GM23338 (cell line): ENCODE data around the gene ADCY4. TPM values are rescaled to one million over a fixed set of nuclear protein-coding genes. Genes with fewer than 3 reads are reported as not detected.

Experiments used
- ATAC-seq: fragments of 200-7000 bp; cut with Tn5 transposase; 3 replicates; pipeline ENCODE4 v1.9.1; 2020
- DNase-seq: peaks from one replicate; pipeline ENCODE4 v3.0.0-alpha.2; 2015; ENCODE audit warnings: low spot score
- H2AFZ ChIP-seq: fragments of 200-600 bp; sonication (generic); 2 replicates; pipeline ENCODE4 v1.8.0; 2016; ENCODE audit warnings: antibody characterized with exemption, mild to moderate bottlenecking, moderate library complexity
- H3F3A ChIP-seq: fragments of 200-600 bp; sonication (generic); replicated peaks from 2 replicates; pipeline ENCODE4 v1.8.0; 2017; ENCODE audit warnings: antibody characterized with exemption, mixed run types, low read depth
- H3K27ac ChIP-seq: fragments of 200-600 bp; sonication (generic); 2 replicates; pipeline ENCODE4 v1.6.1; 2016; ENCODE audit warnings: low read depth
- H3K27me3 ChIP-seq: fragments of 200-600 bp; sonication (generic); 2 replicates; pipeline ENCODE4 v1.8.0; 2016; ENCODE audit warnings: mild to moderate bottlenecking, mixed run types, moderate library complexity; ENCODE audit not compliant: insufficient read depth
- H3K36me3 ChIP-seq: fragments of 200-600 bp; sonication (generic); 2 replicates; pipeline ENCODE4 v1.8.0; 2016; ENCODE audit warnings: mild to moderate bottlenecking; ENCODE audit not compliant: insufficient read depth
- H3K4me1 ChIP-seq: fragments of 200-600 bp; sonication (generic); 2 replicates; pipeline ENCODE4 v1.8.0; 2016; ENCODE audit warnings: mild to moderate bottlenecking, moderate library complexity; ENCODE audit not compliant: insufficient read depth
- H3K4me2 ChIP-seq: fragments of 200-600 bp; sonication (generic); 2 replicates; pipeline ENCODE4 v1.7.1; 2017; ENCODE audit warnings: mixed run types
- H3K4me3 ChIP-seq: fragments of 200-600 bp; sonication (generic); 2 replicates; pipeline ENCODE4 v1.6.1; 2016; ENCODE audit warnings: mixed run types
- H3K79me2 ChIP-seq: fragments of 200-600 bp; sonication (generic); replicated peaks from 2 replicates; pipeline ENCODE4 v1.8.0; 2017; ENCODE audit warnings: mild to moderate bottlenecking; ENCODE audit not compliant: insufficient read depth
- H3K9me2 ChIP-seq: fragments of 200-600 bp; sonication (generic); 2 replicates; pipeline ENCODE4 v1.8.0; 2017; ENCODE audit not compliant: insufficient read depth
- H4K20me1 ChIP-seq: fragments of 200-600 bp; sonication (generic); replicated peaks from 2 replicates; pipeline ENCODE4 v1.8.0; 2017; ENCODE audit warnings: mild to moderate bottlenecking; ENCODE audit not compliant: insufficient read depth
- H3K27ac Mint-ChIP-seq: 2 replicates; pipeline ENCODE4 v1.8.0; 2020; ENCODE audit warnings: inconsistent platforms, mild to moderate bottlenecking, moderate library complexity, mixed read lengths
- H3K27me3 Mint-ChIP-seq: 3 replicates; pipeline ENCODE4 v1.8.0; 2022; ENCODE audit warnings: low read depth, mild to moderate bottlenecking, moderate library complexity, mixed read lengths, inconsistent platforms; ENCODE audit not compliant: insufficient read depth, poor library complexity
- H3K36me3 Mint-ChIP-seq: 3 replicates; pipeline ENCODE4 v1.8.0; 2021; ENCODE audit warnings: low read depth, mild to moderate bottlenecking, inconsistent platforms, moderate library complexity, mixed read lengths
- H3K4me1 Mint-ChIP-seq: 3 replicates; pipeline ENCODE4 v1.8.0; 2020; ENCODE audit warnings: mild to moderate bottlenecking, inconsistent platforms, mixed read lengths
- H3K4me3 Mint-ChIP-seq: 3 replicates; pipeline ENCODE4 v1.8.0; 2021; ENCODE audit warnings: moderate library complexity, mild to moderate bottlenecking, inconsistent platforms, mixed read lengths
- H3K9me3 Mint-ChIP-seq: 3 replicates; pipeline ENCODE4 v1.8.0; 2020; ENCODE audit warnings: moderate library complexity, mild to moderate bottlenecking, inconsistent platforms, mixed read lengths
- CREB1 ChIP-seq: fragments of 250-450 bp; sonication (Bioruptor Pico); IDR thresholded peaks from 2 replicates; pipeline ENCODE4 v1.5.0; 2020; ENCODE audit warnings: low read depth, mild to moderate bottlenecking, moderate library complexity
- EZH2 ChIP-seq: fragments of 200-600 bp; sonication (generic); IDR thresholded peaks from one replicate; pipeline ENCODE4 v1.8.0; 2017; ENCODE audit warnings: antibody characterized with exemption, mild to moderate bottlenecking, low read depth; ENCODE audit not compliant: unreplicated experiment
- EZH2phosphoT487 ChIP-seq: fragments of 200-600 bp; sonication (generic); IDR thresholded peaks from one replicate; pipeline ENCODE4 v1.8.1; 2018; ENCODE audit warnings: antibody characterized with exemption; ENCODE audit not compliant: unreplicated experiment
- JUNB ChIP-seq: IDR thresholded peaks from one replicate; pipeline ENCODE4 v1.6.1; 2016; ENCODE audit warnings: antibody characterized with exemption; ENCODE audit not compliant: unreplicated experiment
- NANOG ChIP-seq: IDR thresholded peaks from 2 replicates; pipeline ENCODE4 v1.6.1; 2016; ENCODE audit warnings: antibody characterized with exemption, borderline replicate concordance
- POLR2AphosphoS5 ChIP-seq: IDR thresholded peaks from 2 replicates; pipeline ENCODE4 v1.6.1; 2016; ENCODE audit warnings: antibody characterized with exemption, low read depth
- STAT1 ChIP-seq: IDR thresholded peaks from one replicate; pipeline ENCODE4 v1.6.1; 2016; ENCODE audit warnings: antibody characterized with exemption; ENCODE audit not compliant: unreplicated experiment
- ZNF114 ChIP-seq: fragments of 250-450 bp; sonication (Bioruptor Pico); IDR thresholded peaks from 2 replicates; pipeline ENCODE4 v1.5.0; 2020; ENCODE audit warnings: mild to moderate bottlenecking, moderate library complexity
- ZNF331 ChIP-seq: fragments of 250-450 bp; sonication (Bioruptor Pico); IDR thresholded peaks from 2 replicates; pipeline ENCODE4 v1.5.0; 2020; ENCODE audit warnings: low read depth, mild to moderate bottlenecking, moderate library complexity
- polyA plus RNA-seq: library from polyadenylated mRNA; unstranded; fragments of >200 nt; fragmentation: Nextera tagmentation; extraction: Ambion mirVana; gene quantifications from 2 replicates; pipeline ENCODE4 v1.2.1, GENCODE V29; 2016
- total RNA-seq: library from RNA; depleted of rRNA; stranded (reverse); fragments of >200 nt; shearing (Covaris generic); gene quantifications from 2 replicates; pipeline ENCODE4 v1.2.3, GENCODE V29; 2014
- TF ChIP-seq, protein P1 (sequence below): IDR thresholded peaks from one replicate; pipeline ENCODE4 v1.6.1; 2018; ENCODE audit warnings: antibody characterized with exemption; ENCODE audit not compliant: unreplicated experiment
- TF ChIP-seq, protein P2 (sequence below), 2 experiments: fragments of 200-600 bp in 1 of 2; sonication (generic) in 1 of 2; conservative IDR thresholded peaks; 2 replicates each; pipeline versions ENCODE4 v1.5.1 to v1.6.1; 2016 to 2017; ENCODE audit warnings: antibody characterized with exemption in 2 of 2, low read depth in 2 of 2, mild to moderate bottlenecking in 2 of 2, moderate library complexity in 1 of 2
- TF ChIP-seq, protein P3 (sequence below): IDR thresholded peaks from 2 replicates; pipeline ENCODE4 v1.6.1; 2016; ENCODE audit warnings: antibody characterized with exemption
- TF ChIP-seq, protein P4 (sequence below): fragments of 250-450 bp; sonication (Bioruptor Pico); IDR thresholded peaks from 2 replicates; pipeline ENCODE4 v1.5.0; 2020; ENCODE audit warnings: mild to moderate bottlenecking, moderate library complexity

The ADCY4 gene
- total and polyA plus RNA-seq, 2 experiments from 2014 or later: 0.10 to 0.40 TPM

DNA sequence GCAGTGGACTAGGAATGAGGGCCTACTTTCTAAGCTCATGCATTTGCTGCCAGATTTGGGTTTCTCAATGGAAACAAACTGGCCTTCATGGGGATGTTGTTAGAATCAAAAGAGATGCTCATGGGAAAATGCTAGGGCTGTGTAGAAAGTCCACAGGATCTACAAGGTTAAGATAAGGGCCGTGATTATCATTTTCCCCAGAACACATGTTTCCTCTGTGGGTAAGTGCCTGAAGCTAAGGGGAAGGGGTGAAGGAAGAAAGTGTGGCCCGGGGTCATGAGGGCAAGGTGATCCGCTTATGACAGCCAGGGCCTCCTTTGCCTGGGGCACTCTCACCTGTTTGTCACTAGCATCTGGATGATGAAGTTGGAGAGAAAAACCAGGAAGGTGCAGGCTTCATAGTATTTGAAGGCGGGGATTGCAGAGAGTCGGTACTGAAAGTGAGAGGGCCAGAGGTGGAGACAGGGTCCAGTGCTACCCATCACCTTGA lies 9.8 kb downstream of the ADCY4 start:
- TF ChIP-seq ZNF114 (CRISPR knock-in tag): no peak
- TF ChIP-seq, protein P1, sequence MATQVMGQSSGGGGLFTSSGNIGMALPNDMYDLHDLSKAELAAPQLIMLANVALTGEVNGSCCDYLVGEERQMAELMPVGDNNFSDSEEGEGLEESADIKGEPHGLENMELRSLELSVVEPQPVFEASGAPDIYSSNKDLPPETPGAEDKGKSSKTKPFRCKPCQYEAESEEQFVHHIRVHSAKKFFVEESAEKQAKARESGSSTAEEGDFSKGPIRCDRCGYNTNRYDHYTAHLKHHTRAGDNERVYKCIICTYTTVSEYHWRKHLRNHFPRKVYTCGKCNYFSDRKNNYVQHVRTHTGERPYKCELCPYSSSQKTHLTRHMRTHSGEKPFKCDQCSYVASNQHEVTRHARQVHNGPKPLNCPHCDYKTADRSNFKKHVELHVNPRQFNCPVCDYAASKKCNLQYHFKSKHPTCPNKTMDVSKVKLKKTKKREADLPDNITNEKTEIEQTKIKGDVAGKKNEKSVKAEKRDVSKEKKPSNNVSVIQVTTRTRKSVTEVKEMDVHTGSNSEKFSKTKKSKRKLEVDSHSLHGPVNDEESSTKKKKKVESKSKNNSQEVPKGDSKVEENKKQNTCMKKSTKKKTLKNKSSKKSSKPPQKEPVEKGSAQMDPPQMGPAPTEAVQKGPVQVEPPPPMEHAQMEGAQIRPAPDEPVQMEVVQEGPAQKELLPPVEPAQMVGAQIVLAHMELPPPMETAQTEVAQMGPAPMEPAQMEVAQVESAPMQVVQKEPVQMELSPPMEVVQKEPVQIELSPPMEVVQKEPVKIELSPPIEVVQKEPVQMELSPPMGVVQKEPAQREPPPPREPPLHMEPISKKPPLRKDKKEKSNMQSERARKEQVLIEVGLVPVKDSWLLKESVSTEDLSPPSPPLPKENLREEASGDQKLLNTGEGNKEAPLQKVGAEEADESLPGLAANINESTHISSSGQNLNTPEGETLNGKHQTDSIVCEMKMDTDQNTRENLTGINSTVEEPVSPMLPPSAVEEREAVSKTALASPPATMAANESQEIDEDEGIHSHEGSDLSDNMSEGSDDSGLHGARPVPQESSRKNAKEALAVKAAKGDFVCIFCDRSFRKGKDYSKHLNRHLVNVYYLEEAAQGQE: no peak
- TF ChIP-seq STAT1: no peak
- TF ChIP-seq NANOG: no peak
- no peak for TF ChIP-seq CREB1 (CRISPR knock-in tag)
- TF ChIP-seq EZH2: no peak
- TF ChIP-seq POLR2AphosphoS5: no peak
- TF ChIP-seq JUNB: no peak
- no peak for TF ChIP-seq EZH2phosphoT487
- TF ChIP-seq, protein P2, sequence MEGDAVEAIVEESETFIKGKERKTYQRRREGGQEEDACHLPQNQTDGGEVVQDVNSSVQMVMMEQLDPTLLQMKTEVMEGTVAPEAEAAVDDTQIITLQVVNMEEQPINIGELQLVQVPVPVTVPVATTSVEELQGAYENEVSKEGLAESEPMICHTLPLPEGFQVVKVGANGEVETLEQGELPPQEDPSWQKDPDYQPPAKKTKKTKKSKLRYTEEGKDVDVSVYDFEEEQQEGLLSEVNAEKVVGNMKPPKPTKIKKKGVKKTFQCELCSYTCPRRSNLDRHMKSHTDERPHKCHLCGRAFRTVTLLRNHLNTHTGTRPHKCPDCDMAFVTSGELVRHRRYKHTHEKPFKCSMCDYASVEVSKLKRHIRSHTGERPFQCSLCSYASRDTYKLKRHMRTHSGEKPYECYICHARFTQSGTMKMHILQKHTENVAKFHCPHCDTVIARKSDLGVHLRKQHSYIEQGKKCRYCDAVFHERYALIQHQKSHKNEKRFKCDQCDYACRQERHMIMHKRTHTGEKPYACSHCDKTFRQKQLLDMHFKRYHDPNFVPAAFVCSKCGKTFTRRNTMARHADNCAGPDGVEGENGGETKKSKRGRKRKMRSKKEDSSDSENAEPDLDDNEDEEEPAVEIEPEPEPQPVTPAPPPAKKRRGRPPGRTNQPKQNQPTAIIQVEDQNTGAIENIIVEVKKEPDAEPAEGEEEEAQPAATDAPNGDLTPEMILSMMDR (conservative IDR thresholded peaks at IDR 0.05; ENCODE audit: low read depth in 2 of 2): no peak
- TF ChIP-seq, protein P3, sequence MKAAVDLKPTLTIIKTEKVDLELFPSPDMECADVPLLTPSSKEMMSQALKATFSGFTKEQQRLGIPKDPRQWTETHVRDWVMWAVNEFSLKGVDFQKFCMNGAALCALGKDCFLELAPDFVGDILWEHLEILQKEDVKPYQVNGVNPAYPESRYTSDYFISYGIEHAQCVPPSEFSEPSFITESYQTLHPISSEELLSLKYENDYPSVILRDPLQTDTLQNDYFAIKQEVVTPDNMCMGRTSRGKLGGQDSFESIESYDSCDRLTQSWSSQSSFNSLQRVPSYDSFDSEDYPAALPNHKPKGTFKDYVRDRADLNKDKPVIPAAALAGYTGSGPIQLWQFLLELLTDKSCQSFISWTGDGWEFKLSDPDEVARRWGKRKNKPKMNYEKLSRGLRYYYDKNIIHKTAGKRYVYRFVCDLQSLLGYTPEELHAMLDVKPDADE: no peak
- TF ChIP-seq, protein P4, sequence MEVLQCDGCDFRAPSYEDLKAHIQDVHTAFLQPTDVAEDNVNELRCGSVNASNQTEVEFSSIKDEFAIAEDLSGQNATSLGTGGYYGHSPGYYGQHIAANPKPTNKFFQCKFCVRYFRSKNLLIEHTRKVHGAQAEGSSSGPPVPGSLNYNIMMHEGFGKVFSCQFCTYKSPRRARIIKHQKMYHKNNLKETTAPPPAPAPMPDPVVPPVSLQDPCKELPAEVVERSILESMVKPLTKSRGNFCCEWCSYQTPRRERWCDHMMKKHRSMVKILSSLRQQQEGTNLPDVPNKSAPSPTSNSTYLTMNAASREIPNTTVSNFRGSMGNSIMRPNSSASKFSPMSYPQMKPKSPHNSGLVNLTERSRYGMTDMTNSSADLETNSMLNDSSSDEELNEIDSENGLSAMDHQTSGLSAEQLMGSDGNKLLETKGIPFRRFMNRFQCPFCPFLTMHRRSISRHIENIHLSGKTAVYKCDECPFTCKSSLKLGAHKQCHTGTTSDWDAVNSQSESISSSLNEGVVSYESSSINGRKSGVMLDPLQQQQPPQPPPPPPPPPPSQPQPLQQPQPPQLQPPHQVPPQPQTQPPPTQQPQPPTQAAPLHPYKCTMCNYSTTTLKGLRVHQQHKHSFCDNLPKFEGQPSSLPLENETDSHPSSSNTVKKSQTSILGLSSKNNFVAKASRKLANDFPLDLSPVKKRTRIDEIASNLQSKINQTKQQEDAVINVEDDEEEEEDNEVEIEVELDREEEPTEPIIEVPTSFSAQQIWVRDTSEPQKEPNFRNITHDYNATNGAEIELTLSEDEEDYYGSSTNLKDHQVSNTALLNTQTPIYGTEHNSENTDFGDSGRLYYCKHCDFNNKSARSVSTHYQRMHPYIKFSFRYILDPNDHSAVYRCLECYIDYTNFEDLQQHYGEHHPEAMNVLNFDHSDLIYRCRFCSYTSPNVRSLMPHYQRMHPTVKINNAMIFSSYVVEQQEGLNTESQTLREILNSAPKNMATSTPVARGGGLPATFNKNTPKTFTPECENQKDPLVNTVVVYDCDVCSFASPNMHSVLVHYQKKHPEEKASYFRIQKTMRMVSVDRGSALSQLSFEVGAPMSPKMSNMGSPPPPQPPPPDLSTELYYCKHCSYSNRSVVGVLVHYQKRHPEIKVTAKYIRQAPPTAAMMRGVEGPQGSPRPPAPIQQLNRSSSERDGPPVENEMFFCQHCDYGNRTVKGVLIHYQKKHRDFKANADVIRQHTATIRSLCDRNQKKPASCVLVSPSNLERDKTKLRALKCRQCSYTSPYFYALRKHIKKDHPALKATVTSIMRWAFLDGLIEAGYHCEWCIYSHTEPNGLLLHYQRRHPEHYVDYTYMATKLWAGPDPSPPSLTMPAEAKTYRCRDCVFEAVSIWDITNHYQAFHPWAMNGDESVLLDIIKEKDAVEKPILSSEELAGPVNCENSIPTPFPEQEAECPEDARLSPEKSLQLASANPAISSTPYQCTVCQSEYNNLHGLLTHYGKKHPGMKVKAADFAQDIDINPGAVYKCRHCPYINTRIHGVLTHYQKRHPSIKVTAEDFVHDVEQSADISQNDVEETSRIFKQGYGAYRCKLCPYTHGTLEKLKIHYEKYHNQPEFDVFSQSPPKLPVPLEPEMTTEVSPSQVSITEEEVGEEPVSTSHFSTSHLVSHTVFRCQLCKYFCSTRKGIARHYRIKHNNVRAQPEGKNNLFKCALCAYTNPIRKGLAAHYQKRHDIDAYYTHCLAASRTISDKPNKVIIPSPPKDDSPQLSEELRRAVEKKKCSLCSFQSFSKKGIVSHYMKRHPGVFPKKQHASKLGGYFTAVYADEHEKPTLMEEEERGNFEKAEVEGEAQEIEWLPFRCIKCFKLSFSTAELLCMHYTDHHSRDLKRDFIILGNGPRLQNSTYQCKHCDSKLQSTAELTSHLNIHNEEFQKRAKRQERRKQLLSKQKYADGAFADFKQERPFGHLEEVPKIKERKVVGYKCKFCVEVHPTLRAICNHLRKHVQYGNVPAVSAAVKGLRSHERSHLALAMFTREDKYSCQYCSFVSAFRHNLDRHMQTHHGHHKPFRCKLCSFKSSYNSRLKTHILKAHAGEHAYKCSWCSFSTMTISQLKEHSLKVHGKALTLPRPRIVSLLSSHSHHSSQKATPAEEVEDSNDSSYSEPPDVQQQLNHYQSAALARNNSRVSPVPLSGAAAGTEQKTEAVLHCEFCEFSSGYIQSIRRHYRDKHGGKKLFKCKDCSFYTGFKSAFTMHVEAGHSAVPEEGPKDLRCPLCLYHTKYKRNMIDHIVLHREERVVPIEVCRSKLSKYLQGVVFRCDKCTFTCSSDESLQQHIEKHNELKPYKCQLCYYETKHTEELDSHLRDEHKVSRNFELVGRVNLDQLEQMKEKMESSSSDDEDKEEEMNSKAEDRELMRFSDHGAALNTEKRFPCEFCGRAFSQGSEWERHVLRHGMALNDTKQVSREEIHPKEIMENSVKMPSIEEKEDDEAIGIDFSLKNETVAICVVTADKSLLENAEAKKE (CRISPR knock-in tag): no peak
- no peak for TF ChIP-seq ZNF331 (CRISPR knock-in tag)
- peaks cover 19% of the 10 kb centered on the region for H3K27me3 Mint-ChIP-seq
- peaks cover 27% of the 10 kb centered on the region for H3K27me3 ChIP-seq
- no peaks in the 10 kb centered on the region; the same call in 2 of the 3 replicates for H3K9me3 Mint-ChIP-seq
- H3K4me1 Mint-ChIP-seq: peaks cover 2% of the 10 kb centered on the region; the same call in 1 of the 3 replicates
- H3K27ac Mint-ChIP-seq: no peak overlapping the region
- H3K4me2 ChIP-seq: no peak overlapping the region
- H3K4me3 ChIP-seq: no peak overlapping the region
- H3K36me3 Mint-ChIP-seq: no peaks in the 10 kb centered on the region; the same call in 2 of the 3 replicates
- no peak overlapping the region for H3K4me3 Mint-ChIP-seq
- H2AFZ ChIP-seq: no peak overlapping the region
- no peaks in the 10 kb centered on the region for H4K20me1 ChIP-seq
- H3K4me1 ChIP-seq: no peaks in the 10 kb centered on the region
- H3K36me3 ChIP-seq: no peaks in the 10 kb centered on the region
- H3K79me2 ChIP-seq: no peaks in the 10 kb centered on the region
- H3K9me2 ChIP-seq: no peaks in the 10 kb centered on the region
- ATAC-seq: no peak
- no peaks in the 10 kb centered on the region for H3F3A ChIP-seq
- no peak for DNase-seq
- H3K27ac ChIP-seq: no peak overlapping the region
